Neural cell (in vitro differentiated cells): ENCODE data around the gene SCNN1G. TPM values are rescaled to one million over a fixed set of nuclear protein-coding genes. Genes with fewer than 3 reads are reported as not detected.
"Not testable (repeated sequence)": the region's sequence is repeated elsewhere in the genome, so short reads cannot be mapped to it uniquely, and the experiment has no call there.

Experiments
- H2AFZ ChIP-seq: fragments of 200-600, 300-800 bp; sonication (generic), shearing (Covaris generic); 2 replicates; pipeline ENCODE4 v1.6.0; 2014; ENCODE audit warnings: low read depth, mild to moderate bottlenecking, antibody characterized with exemption, low read length, moderate library complexity
- H3F3A ChIP-seq: fragments of 200-600 bp; shearing (Covaris generic); 2 replicates; pipeline ENCODE4 v1.6.1; 2016; ENCODE audit warnings: mild to moderate bottlenecking, moderate library complexity, mixed read lengths, antibody characterized with exemption, low read length; ENCODE audit not compliant: insufficient read depth, poor library complexity, severe bottlenecking
- H3K27ac ChIP-seq: fragments of 200-600, 300-800 bp; sonication (generic), shearing (Covaris generic); 2 replicates; pipeline ENCODE4 v1.5.1; 2014; ENCODE audit warnings: mild to moderate bottlenecking, low read length, moderate library complexity
- H3K27me3 ChIP-seq: fragments of 300-800, 200-600 bp; sonication (generic), shearing (Covaris generic); 2 replicates; pipeline ENCODE4 v1.6.0; 2014; ENCODE audit warnings: mild to moderate bottlenecking, low read depth, low read length, moderate library complexity; ENCODE audit not compliant: insufficient read depth
- H3K36me3 ChIP-seq: fragments of 300-800, 200-600 bp; sonication (generic), shearing (Covaris generic); 2 replicates; pipeline ENCODE4 v1.5.1; 2014; ENCODE audit warnings: mild to moderate bottlenecking, antibody characterized with exemption, low read length, moderate library complexity; ENCODE audit not compliant: insufficient read depth
- H3K4me2 ChIP-seq: fragments of 300-800, 200-600 bp; sonication (generic), shearing (Covaris generic); 2 replicates; pipeline ENCODE4 v1.6.0; 2014; ENCODE audit warnings: mild to moderate bottlenecking, low read length
- H3K4me3 ChIP-seq: fragments of 300-800, 200-600 bp; sonication (generic), shearing (Covaris generic); 2 replicates; pipeline ENCODE4 v1.5.1; 2014; ENCODE audit warnings: mild to moderate bottlenecking, low read length, moderate library complexity
- H3K79me2 ChIP-seq: fragments of 200-600 bp; shearing (Covaris generic); replicated peaks from 2 replicates; pipeline ENCODE4 v1.6.0; 2014; ENCODE audit warnings: mild to moderate bottlenecking, low read length, moderate library complexity; ENCODE audit not compliant: insufficient read depth
- H3K9ac ChIP-seq: fragments of 300-800, 200-600 bp; sonication (generic), shearing (Covaris generic); 2 replicates; pipeline ENCODE4 v1.6.1; 2016; ENCODE audit warnings: mild to moderate bottlenecking, low read length, mixed read lengths
- H3K9me2 ChIP-seq: fragments of 200-600 bp; shearing (Covaris generic); 2 replicates; pipeline ENCODE4 v1.6.1; 2016; ENCODE audit warnings: mild to moderate bottlenecking, low read length, mixed read lengths; ENCODE audit not compliant: insufficient read depth
- H3K9me3 ChIP-seq: fragments of 200-600, 300-800 bp; sonication (generic), shearing (Covaris generic); 2 replicates; pipeline ENCODE4 v1.6.1; 2016; ENCODE audit warnings: mild to moderate bottlenecking, mixed run types, low read length, moderate library complexity, mixed read lengths
- H4K20me1 ChIP-seq: fragments of 200-600 bp; shearing (Covaris generic); 2 replicates; pipeline ENCODE4 v1.6.1; 2016; ENCODE audit warnings: mild to moderate bottlenecking, mixed run types; ENCODE audit not compliant: insufficient read depth
- EP300 ChIP-seq: fragments of 450-650 bp; conservative IDR thresholded peaks from 2 replicates; pipeline ENCODE4 v1.6.1; 2014; ENCODE audit warnings: antibody characterized with exemption, mild to moderate bottlenecking, moderate library complexity; ENCODE audit not compliant: poor library complexity, severe bottlenecking
- EZH2 ChIP-seq: fragments of 200-600, 300-800 bp; shearing (Covaris generic), sonication (generic); IDR thresholded peaks from 2 replicates; pipeline ENCODE4 v1.6.1; 2014; ENCODE audit warnings: antibody characterized with exemption, low read length, borderline replicate concordance, mild to moderate bottlenecking; ENCODE audit not compliant: insufficient read depth, poor library complexity, severe bottlenecking
- MXI1 ChIP-seq: fragments of 450-650 bp; conservative IDR thresholded peaks from 2 replicates; pipeline ENCODE4 v1.6.1; 2014; ENCODE audit warnings: antibody characterized with exemption, mild to moderate bottlenecking; ENCODE audit not compliant: poor library complexity, severe bottlenecking
- POLR2AphosphoS5 ChIP-seq: IDR thresholded peaks from 2 replicates; pipeline ENCODE4 v1.6.1; 2012
- RAD21 ChIP-seq: fragments of 450-650 bp; conservative IDR thresholded peaks from 2 replicates; pipeline ENCODE4 v1.6.1; 2014; ENCODE audit warnings: antibody characterized with exemption, mild to moderate bottlenecking, moderate library complexity
- SMC3 ChIP-seq: fragments of 450-650 bp; conservative IDR thresholded peaks from 2 replicates; pipeline ENCODE4 v1.6.1; 2014; ENCODE audit warnings: antibody characterized with exemption, mild to moderate bottlenecking, moderate library complexity; ENCODE audit not compliant: poor library complexity
- TAF1 ChIP-seq: IDR thresholded peaks from 2 replicates; pipeline ENCODE4 v1.6.1; 2012; ENCODE audit warnings: low read depth
- polyA plus RNA-seq: library from polyadenylated mRNA; depleted of rRNA; stranded (reverse); fragments of >200 nt; gene quantifications from 2 replicates; pipeline ENCODE4 v1.2.3, GENCODE V29; 2014
- TF ChIP-seq, protein P1 (sequence below): fragments of 450-650 bp; IDR thresholded peaks from 2 replicates; pipeline ENCODE4 v1.5.1; 2014; ENCODE audit warnings: antibody characterized with exemption, mild to moderate bottlenecking, moderate library complexity; ENCODE audit not compliant: poor library complexity, severe bottlenecking
- TF ChIP-seq, protein P2 (sequence below): IDR thresholded peaks from 2 replicates; pipeline ENCODE4 v1.6.1; 2012; ENCODE audit warnings: borderline replicate concordance

The SCNN1G gene
- polyA plus RNA-seq, 1 donor from 2014 or later: not detected

DNA sequence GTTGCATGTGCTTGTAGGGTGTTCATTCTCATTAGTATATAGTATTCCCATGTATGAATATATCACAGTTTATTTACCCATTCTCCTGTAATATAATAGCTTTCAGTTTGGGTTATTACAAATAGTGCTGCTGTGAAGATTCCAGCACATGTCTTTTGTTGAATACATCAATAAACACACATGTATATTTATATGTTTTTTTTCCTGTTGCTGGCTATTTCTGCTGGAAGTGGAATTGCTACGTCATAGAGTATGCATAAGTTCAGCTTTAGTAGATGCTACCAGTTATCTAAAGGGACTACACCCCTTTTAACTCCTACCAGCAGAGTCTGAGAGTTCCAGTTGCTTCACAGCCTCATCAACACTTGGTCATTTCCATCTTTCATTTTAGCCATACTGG, 67.3 kb downstream of the SCNN1G start:
- H3F3A ChIP-seq: no peaks in the 10 kb centered on the region
- H3K79me2 ChIP-seq: no peaks in the 10 kb centered on the region
- no peak for TF ChIP-seq RAD21
- TF ChIP-seq, protein P1, sequence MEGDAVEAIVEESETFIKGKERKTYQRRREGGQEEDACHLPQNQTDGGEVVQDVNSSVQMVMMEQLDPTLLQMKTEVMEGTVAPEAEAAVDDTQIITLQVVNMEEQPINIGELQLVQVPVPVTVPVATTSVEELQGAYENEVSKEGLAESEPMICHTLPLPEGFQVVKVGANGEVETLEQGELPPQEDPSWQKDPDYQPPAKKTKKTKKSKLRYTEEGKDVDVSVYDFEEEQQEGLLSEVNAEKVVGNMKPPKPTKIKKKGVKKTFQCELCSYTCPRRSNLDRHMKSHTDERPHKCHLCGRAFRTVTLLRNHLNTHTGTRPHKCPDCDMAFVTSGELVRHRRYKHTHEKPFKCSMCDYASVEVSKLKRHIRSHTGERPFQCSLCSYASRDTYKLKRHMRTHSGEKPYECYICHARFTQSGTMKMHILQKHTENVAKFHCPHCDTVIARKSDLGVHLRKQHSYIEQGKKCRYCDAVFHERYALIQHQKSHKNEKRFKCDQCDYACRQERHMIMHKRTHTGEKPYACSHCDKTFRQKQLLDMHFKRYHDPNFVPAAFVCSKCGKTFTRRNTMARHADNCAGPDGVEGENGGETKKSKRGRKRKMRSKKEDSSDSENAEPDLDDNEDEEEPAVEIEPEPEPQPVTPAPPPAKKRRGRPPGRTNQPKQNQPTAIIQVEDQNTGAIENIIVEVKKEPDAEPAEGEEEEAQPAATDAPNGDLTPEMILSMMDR: no peak
- TF ChIP-seq, protein P2, sequence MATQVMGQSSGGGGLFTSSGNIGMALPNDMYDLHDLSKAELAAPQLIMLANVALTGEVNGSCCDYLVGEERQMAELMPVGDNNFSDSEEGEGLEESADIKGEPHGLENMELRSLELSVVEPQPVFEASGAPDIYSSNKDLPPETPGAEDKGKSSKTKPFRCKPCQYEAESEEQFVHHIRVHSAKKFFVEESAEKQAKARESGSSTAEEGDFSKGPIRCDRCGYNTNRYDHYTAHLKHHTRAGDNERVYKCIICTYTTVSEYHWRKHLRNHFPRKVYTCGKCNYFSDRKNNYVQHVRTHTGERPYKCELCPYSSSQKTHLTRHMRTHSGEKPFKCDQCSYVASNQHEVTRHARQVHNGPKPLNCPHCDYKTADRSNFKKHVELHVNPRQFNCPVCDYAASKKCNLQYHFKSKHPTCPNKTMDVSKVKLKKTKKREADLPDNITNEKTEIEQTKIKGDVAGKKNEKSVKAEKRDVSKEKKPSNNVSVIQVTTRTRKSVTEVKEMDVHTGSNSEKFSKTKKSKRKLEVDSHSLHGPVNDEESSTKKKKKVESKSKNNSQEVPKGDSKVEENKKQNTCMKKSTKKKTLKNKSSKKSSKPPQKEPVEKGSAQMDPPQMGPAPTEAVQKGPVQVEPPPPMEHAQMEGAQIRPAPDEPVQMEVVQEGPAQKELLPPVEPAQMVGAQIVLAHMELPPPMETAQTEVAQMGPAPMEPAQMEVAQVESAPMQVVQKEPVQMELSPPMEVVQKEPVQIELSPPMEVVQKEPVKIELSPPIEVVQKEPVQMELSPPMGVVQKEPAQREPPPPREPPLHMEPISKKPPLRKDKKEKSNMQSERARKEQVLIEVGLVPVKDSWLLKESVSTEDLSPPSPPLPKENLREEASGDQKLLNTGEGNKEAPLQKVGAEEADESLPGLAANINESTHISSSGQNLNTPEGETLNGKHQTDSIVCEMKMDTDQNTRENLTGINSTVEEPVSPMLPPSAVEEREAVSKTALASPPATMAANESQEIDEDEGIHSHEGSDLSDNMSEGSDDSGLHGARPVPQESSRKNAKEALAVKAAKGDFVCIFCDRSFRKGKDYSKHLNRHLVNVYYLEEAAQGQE: no peak

DNA sequence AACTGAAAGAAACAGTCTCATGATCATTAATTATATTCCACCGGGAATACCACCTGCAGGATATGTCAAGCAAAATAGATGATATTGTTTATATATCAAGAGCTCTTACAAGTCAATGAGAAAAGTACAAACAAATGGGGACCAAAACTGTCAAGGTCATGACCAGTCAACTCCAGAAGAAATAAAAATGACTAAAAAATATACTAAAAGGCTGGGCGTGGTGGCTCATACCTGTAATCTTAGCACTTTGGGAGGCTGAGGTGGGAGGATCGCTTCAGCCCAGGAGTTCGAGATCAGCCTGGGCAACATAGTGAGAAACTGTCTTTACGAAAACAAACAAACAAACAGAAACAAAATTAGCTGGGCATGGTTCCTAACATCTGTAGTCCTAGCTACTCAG, 69.8 kb downstream of the SCNN1G start:
- Histone ChIP-seq H3K27me3 (no peaks in the 10 kb centered on the region), H3K36me3 (no peaks in the 10 kb centered on the region), H3K4me3 (no peak overlapping the region), H3K79me2 (no peaks in the 10 kb centered on the region), H4K20me1 (no peaks in the 10 kb centered on the region), H3K4me2 (no peak overlapping the region), H3K9me3 (no peaks in the 10 kb centered on the region), H3F3A (no peaks in the 10 kb centered on the region), H2AFZ (no peak overlapping the region), H3K9ac (no peak overlapping the region), H3K27ac (no peak overlapping the region), H3K9me2 (no peaks in the 10 kb centered on the region)
- TF ChIP-seq TAF1 (no peak), RAD21 (no peak), POLR2AphosphoS5 (no peak), EP300 (no peak), MXI1 (no peak), EZH2 (no peak), SMC3 (no peak)
- TF ChIP-seq, protein P2: no peak
- TF ChIP-seq, protein P1: no peak

More for the DNA sequence above, 67.3 kb downstream of the SCNN1G start:
- Histone ChIP-seq H3K27me3 (no peaks in the 10 kb centered on the region), H3K9ac (no peak overlapping the region), H3K9me2 (no peaks in the 10 kb centered on the region), H3K36me3 (no peaks in the 10 kb centered on the region), H2AFZ (no peak overlapping the region), H3K9me3 (no peaks in the 10 kb centered on the region), H4K20me1 (no peaks in the 10 kb centered on the region), H3K27ac (no peak overlapping the region), H3K4me2 (no peak overlapping the region), H3K4me3 (no peak overlapping the region)

DNA sequence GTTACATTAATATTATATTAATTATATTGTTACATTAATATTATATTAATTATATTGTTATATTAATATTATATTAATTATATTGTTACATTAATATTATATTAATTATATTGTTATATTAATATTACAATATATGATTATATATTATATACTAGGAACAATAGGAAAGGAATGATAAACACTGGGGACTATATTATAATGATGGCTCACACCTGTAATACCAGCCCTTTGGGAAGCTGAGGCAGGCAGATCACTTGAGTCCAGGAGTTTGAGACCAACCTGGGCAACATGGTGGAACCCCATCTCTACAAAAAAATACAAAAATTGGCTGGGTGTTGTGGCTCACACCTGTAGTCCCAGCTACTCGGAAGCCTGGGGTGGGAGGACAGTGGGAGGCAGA, 71.1 kb downstream of the SCNN1G start:
- H3K36me3 ChIP-seq, H3K4me2 ChIP-seq, H3K9me2 ChIP-seq, H3F3A ChIP-seq, H3K27me3 ChIP-seq, H3K9ac ChIP-seq, H3K4me3 ChIP-seq, H3K79me2 ChIP-seq, H3K9me3 ChIP-seq, H2AFZ ChIP-seq, H4K20me1 ChIP-seq, H3K27ac ChIP-seq: not testable (repeated sequence)
